Measurements from ENCODE around the gene CDKN2C. TPM values are rescaled to one million over a fixed set of nuclear protein-coding genes. Genes with fewer than 3 reads are reported as not detected.

The CDKN2C gene
- total and polyA plus RNA-seq, 10 of the 15 experiments (the other 5 are each of a cell fraction or from before 2014, with no cell fraction given), result 3.3 to 11.7 (median 6.0) TPM

- intact Hi-C loops (cut with micrococcal nuclease; ENCODE audit: unreplicated experiment) (no loop called here), in situ Hi-C loops (cut with MboI) (no loop called here)
- RAD21 ChIA-PET (ENCODE audit: unreplicated experiment), result no interaction called here
- WGBS (ENCODE audit: insufficient coverage, insufficient replicate concordance, low lambda C conversion rate, missing lambda C conversion rate), result 99% methylated on average over 13 of the region's 13 CpGs
- no peak overlapping the region for H3K27ac ChIP-seq (ENCODE audit: control insufficient read depth, insufficient read depth)
- no peak overlapping the region for H3K9ac ChIP-seq (ENCODE audit: control insufficient read depth, insufficient read depth, low read length)
- H3K9me3 ChIP-seq (replicated peaks; ENCODE audit: control insufficient read depth, insufficient read depth, low read length), result no peaks in the 10 kb centered on the region
- H3K4me1 ChIP-seq (ENCODE audit: control insufficient read depth, insufficient read depth, low read length), result no peaks in the 10 kb centered on the region
- CTCF ChIA-PET, result interaction anchor here (1.4 kb wide), 1 partner anchor 215 kb away, joined by 3 read pairs; no protein-coding TSS in a partner anchor
- H3K4me3 ChIP-seq, result no peak overlapping the region
- peaks cover 0 to 4% of the 10 kb centered on the region in 2 experiments; a peak in 2 of 4 replicates for H3K27me3 ChIP-seq (replicated peaks in 1 of 2; ENCODE audit: control insufficient read depth in 2 of 2, insufficient read depth in 2 of 2, low read length in 1 of 2)
- POLR2A ChIA-PET, result no interaction called here
- ATAC-seq (no peak), FAIRE-seq (no peak), DNase-seq (ENCODE audit: low read depth, low spot score) (no peak)
- 0 out of 2 replicates have a peak overlapping the region, but pooled peaks have one; percentile 7 for H3K4me2 ChIP-seq (ENCODE audit: control insufficient read depth, insufficient read depth)
- no TSS peak for BruUV-seq (replicated peaks)
- H2AFZ ChIP-seq (ENCODE audit: control insufficient read depth, low read depth, low read length), result no peak overlapping the region
- peaks cover 0 to 7% of the 10 kb centered on the region in 2 experiments; a peak in 1 of 4 replicates for H3K36me3 ChIP-seq (ENCODE audit: control insufficient read depth in 2 of 2, insufficient read depth in 2 of 2, low read length in 1 of 2)
- TF ChIP-seq RUNX3 (IDR thresholded peaks at IDR 0.05; ENCODE audit: low read length), result no peak
- TF ChIP-seq CBX5 (IDR thresholded peaks at IDR 0.05; ENCODE audit: low read depth), result no peak
- TF ChIP-seq EED (IDR thresholded peaks at IDR 0.05; ENCODE audit: low read depth), result no peak
- TF ChIP-seq RCOR1 (conservative IDR thresholded peaks at IDR 0.05; ENCODE audit: low read depth, low read length), result no peak
- TF ChIP-seq PBX3 (IDR thresholded peaks at IDR 0.05; ENCODE audit: insufficient replicate concordance, low read depth, low read length), result no peak
- no peak for TF ChIP-seq HDAC6 (IDR thresholded peaks at IDR 0.05; ENCODE audit: unreplicated experiment)
- TF ChIP-seq HCFC1 (IDR thresholded peaks at IDR 0.05; ENCODE audit: low read length), result no peak
- no peak for TF ChIP-seq MEF2B (IDR thresholded peaks at IDR 0.05; ENCODE audit: partially characterized antibody, poor library complexity, severe bottlenecking)
- TF ChIP-seq ZNF274 (IDR thresholded peaks at IDR 0.05; ENCODE audit: insufficient read depth, insufficient read length), result no peak
- SMC1A ChIA-PET (ENCODE audit: uncharacterized antibody, unreplicated experiment), result interaction anchor here (1.2 kb wide), 1 partner anchor 262 kb away, joined by 5 read pairs; the partner anchor contains the start of gene RNF11
- H4K20me1 ChIP-seq (ENCODE audit: control insufficient read depth, insufficient read depth), result no peaks in the 10 kb centered on the region
- peaks cover 75% of the 10 kb centered on the region for H3K79me2 ChIP-seq (ENCODE audit: control insufficient read depth, insufficient read depth, low read length)
Measured at GRCh38 chr1:50973875-50974617, 4.0 kb downstream of the CDKN2C start.
